ENCODE measurements around the gene ANXA2R. TPM values are rescaled to one million over a fixed set of nuclear protein-coding genes. Genes with fewer than 3 reads are reported as not detected.
"Not testable (repeated sequence)": the region's sequence is repeated elsewhere in the genome, so short reads cannot be mapped to it uniquely, and the experiment has no call there.

Gene ANXA2R
- total RNA-seq, 1 experiment from 2014 or later = 2.9 TPM

DNA sequence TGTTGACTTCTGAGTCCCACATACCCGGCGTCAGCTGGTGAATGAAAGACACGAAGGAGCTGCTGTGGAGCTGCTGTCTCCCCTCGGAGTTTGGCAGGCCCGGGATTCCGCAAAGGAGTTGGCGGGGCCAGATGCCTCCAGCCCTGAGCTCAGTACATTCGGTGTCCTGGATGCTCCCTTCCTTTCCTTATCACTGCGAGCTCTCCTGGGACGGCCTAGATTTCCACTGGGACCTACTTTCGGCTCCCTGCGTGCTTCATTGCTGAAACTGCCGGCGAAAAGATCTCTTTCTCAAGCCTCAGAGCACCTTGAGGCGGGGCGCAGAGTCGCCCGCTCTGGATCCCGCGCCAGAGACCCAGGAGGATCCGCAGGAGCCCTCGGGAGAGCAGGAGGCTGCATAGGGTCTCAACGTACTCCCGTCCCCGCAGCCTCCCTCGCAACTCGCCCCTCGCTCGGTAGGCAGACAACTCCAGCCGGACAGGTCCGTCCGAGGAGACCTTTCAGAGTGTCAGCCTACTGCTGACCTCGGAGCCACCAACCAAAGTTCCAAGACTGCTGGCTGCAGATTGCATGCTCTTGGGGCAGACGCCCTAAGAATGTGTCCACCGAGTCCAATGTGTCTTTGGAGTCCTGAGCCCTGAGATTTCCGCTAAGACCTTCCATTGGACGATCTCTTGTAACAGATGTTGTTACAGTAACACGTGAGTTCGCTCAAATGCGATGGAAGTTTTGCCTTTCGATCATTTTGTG is 6.1 kb downstream of the ANXA2R start:
- DNase-seq (ENCODE audit: low read depth) = peak; percentile 41

- DNase-seq (ENCODE audit: low read depth) = no peak
These were observed 12.9 kb downstream of the ANXA2R start for GRCh38 chr5:43027054-43027785.

DNA sequence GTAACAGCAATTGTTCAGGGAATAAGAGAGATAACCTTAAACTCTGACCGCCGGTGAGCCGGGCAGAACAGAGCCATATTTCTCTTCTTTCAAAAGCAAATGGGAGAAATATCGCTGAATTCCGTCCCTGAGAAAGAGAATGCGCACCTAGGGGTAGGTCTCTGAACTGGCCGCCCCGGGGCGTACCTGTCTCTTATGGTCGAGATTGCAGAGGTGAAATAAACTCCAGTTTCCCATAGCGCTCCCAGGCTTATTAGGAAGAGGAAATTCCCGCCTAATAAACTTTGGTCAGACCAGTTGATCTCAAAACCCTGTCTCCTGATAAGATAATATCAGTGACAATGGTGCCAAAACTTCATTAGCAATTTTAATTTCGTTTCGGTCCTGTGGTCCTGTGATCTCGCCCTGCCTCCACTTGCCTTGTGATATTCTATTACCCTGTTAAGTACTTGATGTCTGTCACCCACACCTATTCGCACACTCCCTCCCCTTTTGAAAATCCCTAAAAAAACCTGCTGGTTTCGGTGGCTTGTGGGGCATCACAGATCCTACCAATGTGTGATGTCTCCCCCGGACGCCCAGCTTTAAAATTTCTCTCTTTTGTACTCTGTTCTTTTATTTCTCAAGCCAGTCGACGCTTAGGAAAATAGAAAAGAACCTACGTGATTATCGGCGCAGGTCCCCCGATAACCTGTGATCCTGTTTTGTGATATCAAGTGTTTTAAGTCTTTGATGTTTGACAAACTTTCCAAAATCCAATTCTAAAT is 14.8 kb downstream of the ANXA2R start:
- not testable (repeated sequence) for DNase-seq (ENCODE audit: low read depth)

- no peak for DNase-seq (ENCODE audit: low read depth)
These were observed 15.9 kb downstream of the ANXA2R start for GRCh38 chr5:43024217-43024616.

DNA sequence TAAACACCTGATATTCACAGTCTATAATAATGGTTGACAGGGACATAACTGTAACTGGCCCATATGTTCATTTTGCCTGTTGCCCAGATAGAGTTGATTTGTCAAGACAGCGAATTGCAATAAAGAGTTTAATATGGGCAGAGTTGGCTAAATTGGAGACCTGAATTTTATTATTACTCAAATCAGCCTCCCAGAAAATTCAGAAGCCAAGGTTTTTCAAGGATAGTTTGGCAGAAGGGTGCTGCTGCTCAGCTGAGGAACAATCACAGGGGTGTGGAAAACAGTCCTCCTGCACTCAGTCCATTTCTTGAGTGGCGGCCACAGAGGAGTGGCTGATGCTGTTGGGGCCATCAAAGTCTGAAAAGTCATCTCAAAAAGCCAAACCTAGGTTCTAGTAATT is 19.0 kb downstream of the ANXA2R start:
- DNase-seq (ENCODE audit: low read depth) = no peak

DNA sequence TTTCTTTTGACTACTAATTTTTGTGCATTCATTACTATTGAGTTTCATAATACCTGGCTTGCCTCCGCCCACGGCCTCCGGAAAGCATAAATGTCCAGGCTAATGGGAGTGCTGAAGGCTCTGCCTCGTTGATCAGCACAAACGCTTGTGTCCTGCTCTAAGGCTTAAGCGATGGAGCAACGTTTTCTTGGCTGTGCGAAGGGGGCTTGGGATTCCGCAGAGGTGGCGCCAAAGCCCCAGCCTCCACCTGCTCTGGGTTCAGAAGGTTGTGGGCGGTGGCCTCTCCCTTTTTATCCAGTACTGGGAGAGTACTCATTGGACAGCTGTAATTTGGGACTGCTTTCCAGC is 19.7 kb downstream of the ANXA2R start:
- DNase-seq (ENCODE audit: low read depth) = peak; percentile 26

- peak; percentile 86 for DNase-seq (ENCODE audit: low read depth)
These were observed 20.3 kb downstream of the ANXA2R start for GRCh38 chr5:43019614-43020398.

DNA sequence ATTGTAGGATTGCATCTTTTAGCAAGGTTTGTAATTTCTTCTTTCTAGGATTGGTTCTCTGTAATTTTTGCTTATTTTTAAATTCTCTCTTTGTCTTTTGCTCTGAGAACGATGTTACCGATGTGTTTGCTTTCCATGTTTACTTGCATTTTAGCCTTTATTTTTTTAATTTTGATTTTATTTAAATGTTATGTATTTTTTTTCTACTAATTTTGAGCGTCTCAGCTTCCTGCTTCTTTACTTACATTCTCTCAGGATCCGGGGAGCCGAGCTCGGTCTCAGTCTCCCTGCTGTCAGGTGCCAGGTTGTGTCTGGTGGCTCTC is 20.9 kb downstream of the ANXA2R start:
- DNase-seq (ENCODE audit: low read depth) = no peak

GRCh38 chr5:43017428-43017815 is 22.7 kb downstream of the ANXA2R start:
- peak; percentile 65 for DNase-seq (ENCODE audit: low read depth)

GRCh38 chr5:43016217-43016779 is 23.8 kb downstream of the ANXA2R start:
- peak; percentile 25 for DNase-seq (ENCODE audit: low read depth)

- DNase-seq (ENCODE audit: low read depth) = no peak
These were observed 25.6 kb downstream of the ANXA2R start for GRCh38 chr5:43014522-43014921.

- no peak for DNase-seq (ENCODE audit: low read depth)
These were observed 29.2 kb downstream of the ANXA2R start for GRCh38 chr5:43010935-43011315.

- peak; percentile 94 for DNase-seq (ENCODE audit: low read depth)
These were observed 31.6 kb downstream of the ANXA2R start for GRCh38 chr5:43008363-43009153.

GRCh38 chr5:43007911-43008362 is 32.2 kb downstream of the ANXA2R start:
- DNase-seq (ENCODE audit: low read depth) = peak; percentile 88

DNA sequence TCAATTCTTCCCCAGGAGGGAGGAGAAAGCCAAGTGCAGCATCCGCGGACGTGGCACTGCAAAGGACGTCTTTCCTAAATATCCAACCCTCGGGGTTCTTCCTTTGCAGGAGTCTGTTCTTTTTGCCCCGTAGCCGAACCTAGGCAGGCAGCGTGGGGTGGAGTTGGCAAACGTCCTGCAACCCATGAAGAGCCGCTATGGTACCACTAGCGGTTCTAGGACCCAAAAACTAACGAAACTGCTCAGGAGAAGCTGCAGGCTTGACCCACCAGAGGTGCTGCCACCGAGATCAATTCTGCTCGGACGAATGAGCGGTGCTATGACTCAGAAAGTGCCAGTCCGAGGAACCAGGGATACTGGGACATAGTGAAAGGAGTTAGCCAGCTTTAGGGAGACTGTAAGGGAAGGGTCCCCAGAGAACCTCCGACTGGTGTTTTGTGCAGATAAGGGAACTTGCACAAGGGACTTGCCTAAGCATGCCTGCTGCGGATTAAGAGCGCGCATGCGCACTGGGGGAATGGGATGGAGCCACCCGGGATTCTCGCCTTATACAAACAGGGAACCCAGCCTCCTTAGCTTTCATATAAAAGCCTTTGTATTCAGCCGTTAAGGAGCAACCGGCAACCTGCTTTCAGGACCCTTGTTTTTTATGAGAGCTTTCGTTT is 32.7 kb downstream of the ANXA2R start:
- peak; percentile 87 for DNase-seq (ENCODE audit: low read depth)

DNA sequence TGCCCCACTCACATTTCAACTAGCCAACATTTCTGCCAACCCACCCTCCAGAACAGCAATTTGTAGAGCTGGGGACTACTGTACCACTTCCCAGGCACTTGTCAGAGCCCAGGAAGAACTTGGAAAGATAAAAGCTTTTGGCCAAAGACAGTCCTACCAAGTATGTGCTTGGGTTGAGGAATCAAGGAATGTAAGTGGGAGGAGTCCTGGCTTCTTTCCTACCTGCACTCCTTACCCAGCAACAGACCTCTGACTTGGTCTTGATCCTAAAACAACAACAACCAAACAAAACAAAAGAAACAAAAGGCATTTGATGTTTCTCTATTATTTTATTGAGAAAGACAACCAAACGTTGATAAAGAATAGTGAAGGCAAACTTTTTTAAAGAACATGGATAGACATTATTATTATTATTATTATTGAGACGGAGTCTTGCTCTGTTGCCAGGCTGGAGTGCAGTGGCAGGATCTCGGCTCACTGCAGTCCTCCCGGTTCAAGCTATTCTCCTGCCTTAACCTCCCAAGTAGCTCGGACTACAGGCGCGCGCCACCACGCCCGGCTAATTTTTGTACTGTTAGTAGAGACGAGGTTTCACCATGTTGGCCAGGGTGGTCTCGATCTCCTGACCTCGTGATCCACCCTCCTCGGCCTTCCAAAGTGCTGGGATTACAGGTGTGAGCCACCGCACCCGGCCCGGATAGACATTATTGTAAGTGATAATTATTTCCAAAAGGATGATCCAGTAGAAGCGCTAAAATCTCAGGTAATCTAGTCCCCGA is 33.5 kb downstream of the ANXA2R start:
- no peak for DNase-seq (ENCODE audit: low read depth)

- DNase-seq (ENCODE audit: low read depth) = no peak
These were observed 35.1 kb downstream of the ANXA2R start for GRCh38 chr5:43005031-43005430.

DNA sequence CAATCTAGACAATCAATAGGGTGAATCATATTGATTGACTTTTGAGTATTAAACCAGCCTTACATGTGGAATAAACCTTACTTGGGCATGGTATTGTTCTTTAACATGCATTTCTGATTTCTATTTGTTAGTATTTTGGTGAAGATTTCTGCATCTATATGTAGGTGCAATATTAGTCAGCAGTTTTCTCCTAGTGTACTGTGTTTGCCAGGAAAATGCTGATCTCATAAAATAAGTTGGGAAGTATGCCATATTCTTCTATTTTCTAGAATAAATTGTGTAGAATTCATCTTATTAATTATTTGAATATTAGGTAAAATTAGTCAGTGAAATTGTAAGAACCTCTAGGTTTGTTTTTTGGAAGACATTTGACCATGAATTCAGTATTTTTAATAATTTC is 38.4 kb downstream of the ANXA2R start:
- no peak for DNase-seq (ENCODE audit: low read depth)

DNA sequence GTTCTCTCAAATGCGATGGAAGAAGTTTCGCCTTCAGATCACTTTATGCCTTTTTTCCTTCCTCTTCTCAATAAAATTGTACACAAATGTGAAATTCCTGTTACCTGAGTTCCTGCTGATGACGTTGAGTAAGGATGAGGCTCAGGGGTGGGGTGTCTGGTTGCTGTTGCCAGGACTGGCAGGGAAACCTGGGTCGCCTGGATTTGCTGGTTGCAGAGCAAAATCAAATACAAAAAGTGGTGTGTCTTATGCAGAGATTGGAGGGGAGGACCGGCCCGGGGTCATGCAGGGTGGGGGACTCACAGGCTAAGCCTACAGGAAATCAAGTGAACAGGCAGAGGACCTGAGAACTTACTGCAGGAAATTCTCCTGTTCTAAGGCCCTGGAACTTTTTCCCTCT is 39.2 kb downstream of the ANXA2R start:
- DNase-seq (ENCODE audit: low read depth) = no peak
